A549 (cell line): ENCODE measurements around the gene ZNF800. TPM values are rescaled to one million over a fixed set of nuclear protein-coding genes. Genes with fewer than 3 reads are reported as not detected.

ENCODE experiments used
- ATAC-seq, 2 experiments: fragments of 200-7000 bp in 1 of 2; fragments of >200 bp in 1 of 2; cut with Nextera tagmentation in 1 of 2; cut with Tn5 transposase in 1 of 2; 3 replicates each; pipeline versions ENCODE4 v1.8.0 to v1.9.1; 2018 to 2020; ENCODE audit warnings: mild to moderate bottlenecking in 1 of 2, moderate library complexity in 1 of 2
- CTCF ChIA-PET: fragments of 300-600 bp; sonication (Branson Sonifier 250); formaldehyde crosslinking; extraction: SDS; loops from one replicate; lab custom pipeline; 2021; ENCODE audit warnings: antibody characterized with exemption, inconsistent platforms; lab: Yijun Ruan, JAX
- POLR2A ChIA-PET: fragments of 350-600 bp; formaldehyde crosslinking; extraction: SDS; loops from one replicate; lab custom pipeline; 2021; ENCODE audit warnings: antibody characterized with exemption, inconsistent platforms; lab: Yijun Ruan, JAX
- DNase-seq, 2 experiments: peaks; one replicate each; pipeline versions ENCODE4 v3.0.0 to v3.0.0-alpha.2; 2011 to 2016; ENCODE audit warnings: low read depth in 1 of 2, low spot score in 1 of 2
- FAIRE-seq: peaks from 2 replicates; lab custom pipeline; 2011; peaks lifted over from hg19 to GRCh38; lab: Jason Lieb, UNC
- H3K27ac ChIP-seq, 2 experiments: fragments of >200 bp; sonication (Bioruptor Twin); formaldehyde crosslinking; 3 replicates each; pipeline ENCODE4 v1.5.1; 2016 to 2017
- H3K4me1 ChIP-seq: fragments of >200 bp; sonication (Bioruptor Twin); formaldehyde crosslinking; 3 replicates; pipeline ENCODE4 v1.6.1; 2016
- H3K4me2 ChIP-seq: fragments of >200 bp; sonication (Bioruptor Twin); formaldehyde crosslinking; 3 replicates; pipeline ENCODE4 v1.6.1; 2016
- H3K4me3 ChIP-seq: fragments of >200 bp; sonication (Bioruptor Twin); formaldehyde crosslinking; 3 replicates; pipeline ENCODE4 v1.5.1; 2016
- H3K9me3 ChIP-seq: fragments of >200 bp; sonication (Bioruptor Twin); formaldehyde crosslinking; 3 replicates; pipeline ENCODE4 v1.6.1; 2016
- CHD4 ChIP-seq: fragments of 200-600 bp; sonication (generic); IDR thresholded peaks from 2 replicates; pipeline ENCODE4 v1.6.1; 2016; ENCODE audit warnings: antibody characterized with exemption, mild to moderate bottlenecking, borderline replicate concordance
- EHF ChIP-seq: fragments of 250-450 bp; sonication (Bioruptor Pico); IDR thresholded peaks from 2 replicates; pipeline ENCODE4 v1.5.0; 2020; ENCODE audit warnings: mild to moderate bottlenecking
- FOSL2 ChIP-seq, 2 experiments: fragments of 450-650 bp in 1 of 2; fragments of >200 bp in 1 of 2; sonication (Bioruptor Twin) in 1 of 2; formaldehyde crosslinking; IDR thresholded peaks; 2 replicates each; pipeline versions ENCODE4 v1.5.0 to v1.6.1; 2016 to 2020; ENCODE audit warnings: mild to moderate bottlenecking in 1 of 2, moderate library complexity in 1 of 2
- FOXS1 ChIP-seq: fragments of 250-450 bp; sonication (Bioruptor Pico); IDR thresholded peaks from 2 replicates; pipeline ENCODE4 v1.5.0; 2020; ENCODE audit warnings: mild to moderate bottlenecking, moderate library complexity
- GATA3 ChIP-seq: IDR thresholded peaks from 2 replicates; pipeline ENCODE4 v1.6.1; 2012; ENCODE audit warnings: borderline replicate concordance
- HDAC2 ChIP-seq: fragments of 200-600 bp; sonication (generic); IDR thresholded peaks from 2 replicates; pipeline ENCODE4 v1.6.1; 2016
- HEYL ChIP-seq: fragments of 250-450 bp; sonication (Bioruptor Pico); IDR thresholded peaks from 2 replicates; pipeline ENCODE4 v1.8.0; 2021; ENCODE audit warnings: mild to moderate bottlenecking, moderate library complexity
- HOXA7 ChIP-seq: fragments of 250-450 bp; sonication (Bioruptor Pico); IDR thresholded peaks from 2 replicates; pipeline ENCODE4 v1.5.0; 2020; ENCODE audit warnings: mild to moderate bottlenecking, moderate library complexity
- HOXB5 ChIP-seq: fragments of 250-450 bp; sonication (Bioruptor Pico); IDR thresholded peaks from 2 replicates; pipeline ENCODE4 v1.5.0; 2020; ENCODE audit warnings: mild to moderate bottlenecking, moderate library complexity
- JUNB ChIP-seq: fragments of >200 bp; sonication (Bioruptor Twin); formaldehyde crosslinking; IDR thresholded peaks from 2 replicates; pipeline ENCODE4 v1.6.1; 2016
- NFE2L2 ChIP-seq: fragments of 150-350 bp; conservative IDR thresholded peaks from 2 replicates; pipeline ENCODE4 v1.6.1; 2014; ENCODE audit warnings: low read length
- NPAS2 ChIP-seq: fragments of 250-450 bp; sonication (Bioruptor Pico); IDR thresholded peaks from 2 replicates; pipeline ENCODE4 v1.8.0; 2022; ENCODE audit warnings: mild to moderate bottlenecking, moderate library complexity, borderline replicate concordance
- POLR2A ChIP-seq: IDR thresholded peaks from 2 replicates; pipeline ENCODE4 v1.6.1; 2012; ENCODE audit warnings: mild to moderate bottlenecking, low read length
- RAD21 ChIP-seq, 2 experiments: fragments of >200 bp in 1 of 2; sonication (Bioruptor Twin) in 1 of 2; formaldehyde crosslinking in 1 of 2; IDR thresholded peaks in 1 of 2; conservative IDR thresholded peaks in 1 of 2; 2 replicates in 1 of 2; 3 replicates in 1 of 2; pipeline ENCODE4 v1.6.1; 2012 to 2018; ENCODE audit warnings: inconsistent platforms in 1 of 2
- RCOR1 ChIP-seq: fragments of 150-350 bp; IDR thresholded peaks from 2 replicates; pipeline ENCODE4 v1.6.1; 2014; ENCODE audit warnings: antibody characterized with exemption, low read length, low read depth
- TFCP2L1 ChIP-seq: fragments of 250-450 bp; sonication (Bioruptor Pico); IDR thresholded peaks from 2 replicates; pipeline ENCODE4 v1.5.0; 2021; ENCODE audit warnings: mild to moderate bottlenecking
- ZC3H11A ChIP-seq: fragments of 450-650 bp; IDR thresholded peaks from 2 replicates; pipeline ENCODE4 v1.6.1; 2014; ENCODE audit warnings: antibody characterized with exemption, mild to moderate bottlenecking
- ZNF302 ChIP-seq: fragments of 250-450 bp; sonication (Bioruptor Pico); IDR thresholded peaks from 2 replicates; pipeline ENCODE4 v1.9.0; 2021; ENCODE audit warnings: inconsistent platforms, mild to moderate bottlenecking, moderate library complexity
- WGBS: methylation state at CpG from one replicate; pipeline ENCODE4 v1.1.6; 2017; ENCODE audit errors: missing lambda C conversion rate; 5-methylcytosine and 5-hydroxymethylcytosine counted together
- polyA plus RNA-seq, 4 experiments: library from polyadenylated mRNA; depleted of rRNA in 3 of 4; stranded (reverse); fragments of >200 nt; fragmentation: RNase III in 1 of 4; extraction: RNeasy Plus Mini Kit Qiagen cat#74134 plus additional on column Dnase treatment in 1 of 4; gene quantifications; 2 replicates in 3 of 4; 3 replicates in 1 of 4; pipeline ENCODE4 v1.2.3, GENCODE V29; 2011 to 2017
- TF ChIP-seq, protein P1 (sequence below): IDR thresholded peaks from 2 replicates; pipeline ENCODE4 v1.6.1; 2012
- TF ChIP-seq, protein P2 (sequence below): fragments of >200 bp; sonication (Bioruptor Twin); formaldehyde crosslinking; IDR thresholded peaks from 3 replicates; pipeline ENCODE4 v1.5.1; 2016
- TF ChIP-seq, protein P3 (sequence below): fragments of 250-450 bp; sonication (Bioruptor Pico); IDR thresholded peaks from 2 replicates; pipeline ENCODE4 v1.5.0; 2020; ENCODE audit warnings: low read depth, mild to moderate bottlenecking, moderate library complexity

ZNF800 gene
- polyA plus RNA-seq, 2 of the 4 experiments (the other 2 are of a cell fraction): 8.7 to 17.2 TPM

DNA sequence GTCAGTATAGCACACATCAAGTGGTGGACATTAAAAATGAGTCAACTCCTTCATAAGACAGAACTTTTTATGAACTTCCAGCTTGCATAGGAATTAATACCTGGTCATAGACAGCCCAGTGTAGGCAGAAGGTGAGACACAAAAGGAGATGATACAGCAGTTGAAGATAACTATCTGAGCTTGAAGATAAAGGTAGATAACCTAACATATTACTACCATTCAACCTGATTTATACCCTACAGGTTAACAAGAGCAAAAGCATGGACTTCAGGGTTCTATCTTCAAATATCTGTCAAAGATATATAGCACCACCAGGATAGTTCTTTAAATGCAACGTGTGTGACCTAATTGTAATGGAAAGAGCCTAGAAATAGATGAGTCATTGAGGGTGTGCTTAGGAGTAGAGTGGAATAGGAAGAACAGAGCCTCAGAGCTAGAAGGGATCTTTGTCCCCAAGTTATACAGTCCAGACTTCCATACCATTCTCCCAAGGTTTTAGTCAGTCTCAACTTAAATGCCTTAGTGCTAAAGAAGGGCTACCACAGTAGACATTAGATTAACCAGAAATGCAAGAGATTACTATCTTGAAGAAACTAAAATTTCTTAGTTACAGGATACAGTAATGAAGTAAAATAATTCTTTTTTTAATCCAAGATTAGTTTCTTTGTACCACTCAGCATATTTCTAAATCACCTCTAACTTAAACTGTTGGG lies 9.2 kb downstream of the ZNF800 start:
- WGBS: 13% methylated on average over 1 of the region's 1 CpG
- no peak for TF ChIP-seq HOXB5 (CRISPR knock-in tag)
- no peak for TF ChIP-seq EHF
- TF ChIP-seq FOXS1 (CRISPR knock-in tag): no peak
- no peak for TF ChIP-seq FOSL2 (IDR thresholded peaks at IDR 0.05)
- TF ChIP-seq FOSL2 (CRISPR knock-in tag; IDR thresholded peaks at IDR 0.05): peak; percentile 65
- TF ChIP-seq, protein P1, sequence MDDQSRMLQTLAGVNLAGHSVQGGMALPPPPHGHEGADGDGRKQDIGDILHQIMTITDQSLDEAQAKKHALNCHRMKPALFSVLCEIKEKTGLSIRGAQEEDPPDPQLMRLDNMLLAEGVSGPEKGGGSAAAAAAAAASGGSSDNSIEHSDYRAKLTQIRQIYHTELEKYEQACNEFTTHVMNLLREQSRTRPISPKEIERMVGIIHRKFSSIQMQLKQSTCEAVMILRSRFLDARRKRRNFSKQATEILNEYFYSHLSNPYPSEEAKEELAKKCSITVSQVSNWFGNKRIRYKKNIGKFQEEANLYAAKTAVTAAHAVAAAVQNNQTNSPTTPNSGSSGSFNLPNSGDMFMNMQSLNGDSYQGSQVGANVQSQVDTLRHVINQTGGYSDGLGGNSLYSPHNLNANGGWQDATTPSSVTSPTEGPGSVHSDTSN: no peak
- no peak for TF ChIP-seq HEYL
- TF ChIP-seq, all 56 proteins: peak for 1

DNA sequence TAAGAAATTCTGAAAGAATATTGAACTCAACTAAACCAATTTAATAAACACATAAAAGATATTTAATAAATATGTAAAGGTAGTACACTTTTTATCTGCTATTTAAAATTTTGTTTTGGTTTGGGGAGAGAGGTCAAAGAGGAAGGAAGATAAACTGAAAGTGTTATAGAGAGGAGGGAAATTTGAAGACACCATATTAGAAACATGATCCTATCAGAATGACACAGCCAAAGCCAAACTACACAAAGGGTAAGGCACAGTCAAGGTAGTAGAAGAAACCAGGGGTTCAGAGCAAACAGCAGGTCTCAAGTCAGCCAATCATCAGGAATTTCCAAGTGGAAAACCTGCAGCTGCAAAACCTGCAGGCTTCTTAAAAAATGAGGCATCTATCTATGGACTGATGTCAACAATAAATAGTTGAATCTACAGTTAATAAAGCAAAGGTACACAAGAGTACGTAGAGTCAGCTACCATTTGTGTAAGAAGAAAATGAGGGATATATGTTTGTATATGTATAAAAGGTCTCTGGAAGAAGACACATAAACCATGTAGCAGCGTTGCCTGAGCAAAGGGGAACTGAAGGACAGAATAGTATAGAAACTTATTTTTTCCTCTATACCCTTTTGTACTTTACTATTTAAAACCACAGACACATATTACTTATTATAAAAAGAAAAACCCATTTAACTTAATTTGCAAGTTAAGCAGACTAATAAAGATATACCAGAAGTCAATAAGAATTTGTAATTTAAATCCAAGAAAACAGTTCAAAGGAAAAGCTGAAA lies 10.0 kb downstream of the ZNF800 start:
- ChIA-PET CTCF (interaction anchor here (1.1 to 1.3 kb wide), 2 partner anchors 21 to 35 kb away, joined by 3 to 4 read pairs; no protein-coding TSS in a partner anchor), POLR2A (interaction anchor here (1.4 kb wide), 1 partner anchor 10 kb away, joined by 7 read pairs; the partner anchor contains the start of gene ZNF800)
- FAIRE-seq: no peak

More for the DNA sequence above, 9.2 kb downstream of the ZNF800 start:
- H3K4me2 ChIP-seq: peak overlapping the region; percentile 40
- H3K4me1 ChIP-seq: peaks cover 13% of the 10 kb centered on the region
- peak in 1 of 2 experiments; percentile 45 for DNase-seq
- H3K9me3 ChIP-seq: no peaks in the 10 kb centered on the region
- H3K4me3 ChIP-seq: no peak overlapping the region
- peak; percentile 81 to 83 for ATAC-seq
- H3K27ac ChIP-seq: no peak overlapping the region
- CTCF ChIA-PET: interaction anchor here (1.1 to 1.3 kb wide), 2 partner anchors 21 to 35 kb away, joined by 3 to 4 read pairs; no protein-coding TSS in a partner anchor
- POLR2A ChIA-PET: interaction anchor here (0.7 to 1.4 kb wide), 2 partner anchors 9 to 1627 kb away, joined by 6 to 7 read pairs; partner anchors contain the start of gene ZNF800
- FAIRE-seq: no peak

DNA sequence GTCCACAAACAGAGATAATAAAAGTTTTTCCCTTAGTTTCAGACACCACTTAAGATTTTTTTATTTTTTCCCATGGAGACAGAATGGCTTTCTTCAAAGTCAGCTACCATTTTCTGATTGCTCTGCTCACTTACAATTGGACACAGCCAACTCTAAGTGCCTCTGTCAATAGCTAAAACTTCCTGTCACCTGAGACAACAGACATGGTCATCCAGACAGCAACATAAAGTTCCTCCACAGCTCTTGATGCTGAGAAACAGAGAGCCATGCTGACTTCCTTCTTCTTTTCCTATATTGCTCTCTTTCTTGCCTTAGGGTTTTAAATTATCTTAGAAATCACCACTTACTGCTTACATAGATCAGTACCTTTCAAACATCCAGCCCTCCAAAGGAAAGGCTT lies 12.0 kb downstream of the ZNF800 start:
- Histone ChIP-seq H3K27ac (no peak overlapping the region), H3K4me1 (peaks cover 17% of the 10 kb centered on the region), H3K4me3 (no peak overlapping the region), H3K9me3 (no peaks in the 10 kb centered on the region), H3K4me2 (no peak overlapping the region)
- ATAC-seq (no peak), DNase-seq (no peak), FAIRE-seq (no peak)
- CTCF ChIA-PET: no interaction called here
- POLR2A ChIA-PET: no interaction called here
- TF ChIP-seq NPAS2 (CRISPR knock-in tag) (no peak), HEYL (no peak), CHD4 (no peak), GATA3 (no peak), TFCP2L1 (CRISPR knock-in tag) (no peak), ZNF302 (CRISPR knock-in tag) (no peak), JUNB (no peak), ZC3H11A (no peak), HOXB5 (CRISPR knock-in tag) (no peak)
- TF ChIP-seq, protein P2, sequence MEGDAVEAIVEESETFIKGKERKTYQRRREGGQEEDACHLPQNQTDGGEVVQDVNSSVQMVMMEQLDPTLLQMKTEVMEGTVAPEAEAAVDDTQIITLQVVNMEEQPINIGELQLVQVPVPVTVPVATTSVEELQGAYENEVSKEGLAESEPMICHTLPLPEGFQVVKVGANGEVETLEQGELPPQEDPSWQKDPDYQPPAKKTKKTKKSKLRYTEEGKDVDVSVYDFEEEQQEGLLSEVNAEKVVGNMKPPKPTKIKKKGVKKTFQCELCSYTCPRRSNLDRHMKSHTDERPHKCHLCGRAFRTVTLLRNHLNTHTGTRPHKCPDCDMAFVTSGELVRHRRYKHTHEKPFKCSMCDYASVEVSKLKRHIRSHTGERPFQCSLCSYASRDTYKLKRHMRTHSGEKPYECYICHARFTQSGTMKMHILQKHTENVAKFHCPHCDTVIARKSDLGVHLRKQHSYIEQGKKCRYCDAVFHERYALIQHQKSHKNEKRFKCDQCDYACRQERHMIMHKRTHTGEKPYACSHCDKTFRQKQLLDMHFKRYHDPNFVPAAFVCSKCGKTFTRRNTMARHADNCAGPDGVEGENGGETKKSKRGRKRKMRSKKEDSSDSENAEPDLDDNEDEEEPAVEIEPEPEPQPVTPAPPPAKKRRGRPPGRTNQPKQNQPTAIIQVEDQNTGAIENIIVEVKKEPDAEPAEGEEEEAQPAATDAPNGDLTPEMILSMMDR: no peak
- TF ChIP-seq, protein P3, sequence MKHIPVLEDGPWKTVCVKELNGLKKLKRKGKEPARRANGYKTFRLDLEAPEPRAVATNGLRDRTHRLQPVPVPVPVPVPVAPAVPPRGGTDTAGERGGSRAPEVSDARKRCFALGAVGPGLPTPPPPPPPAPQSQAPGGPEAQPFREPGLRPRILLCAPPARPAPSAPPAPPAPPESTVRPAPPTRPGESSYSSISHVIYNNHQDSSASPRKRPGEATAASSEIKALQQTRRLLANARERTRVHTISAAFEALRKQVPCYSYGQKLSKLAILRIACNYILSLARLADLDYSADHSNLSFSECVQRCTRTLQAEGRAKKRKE (CRISPR knock-in tag): no peak
- TF ChIP-seq, protein P1: no peak

More for the DNA sequence above, 10.0 kb downstream of the ZNF800 start:
- ATAC-seq (no peak), DNase-seq (no peak)
- 80% methylated on average over 2 of the region's 2 CpGs for WGBS
- Histone ChIP-seq H3K4me1 (peaks cover 15% of the 10 kb centered on the region), H3K9me3 (no peaks in the 10 kb centered on the region), H3K4me3 (no peak overlapping the region), H3K27ac (no peak overlapping the region), H3K4me2 (no peak overlapping the region)
- TF ChIP-seq HEYL (no peak), POLR2A (no peak), JUNB (no peak), GATA3 (no peak), HOXA7 (CRISPR knock-in tag) (no peak), RAD21 (conservative IDR thresholded peaks at IDR 0.05 in 1 of 2, IDR thresholded peaks at IDR 0.05 in 1 of 2) (no peak), HDAC2 (no peak), RCOR1 (no peak), NFE2L2 (no peak), NPAS2 (CRISPR knock-in tag) (no peak)
- TF ChIP-seq, protein P3 (CRISPR knock-in tag): no peak
- TF ChIP-seq, protein P2: no peak
